K562 (cell line): ENCODE measurements around the gene MCM9. TPM values are rescaled to one million over a fixed set of nuclear protein-coding genes. Genes with fewer than 3 reads are reported as not detected.
A peak's percentile ranks its signal among the peaks of the same experiment; 100 is the strongest.

Experiments
- CC2D1A ChIP-seq: fragments of 450-650 bp; IDR thresholded peaks from 2 replicates; pipeline ENCODE4 v1.6.1; 2017; ENCODE audit warnings: mild to moderate bottlenecking
- CTCF ChIP-seq, 3 experiments: IDR thresholded peaks in 2 of 3; conservative IDR thresholded peaks in 1 of 3; 2 replicates each; pipeline ENCODE4 v1.5.1; 2011 to 2012; ENCODE audit warnings: low read length in 3 of 3, mild to moderate bottlenecking in 3 of 3, control low read depth in 2 of 3, improper control_type of control experiment in 1 of 3, inconsistent platforms in 1 of 3, low read depth in 1 of 3, mixed read lengths in 1 of 3, moderate library complexity in 1 of 3; ENCODE audit not compliant: insufficient read depth in 2 of 3
- CTCFL ChIP-seq: IDR thresholded peaks from 2 replicates; pipeline ENCODE4 v1.6.1; 2011; ENCODE audit warnings: borderline replicate concordance, low read depth, mild to moderate bottlenecking, moderate library complexity, low read length; ENCODE audit not compliant: insufficient read depth, poor library complexity, severe bottlenecking
- FOXA3 ChIP-seq, 2 experiments: fragments of 450-650 bp in 1 of 2; sonication (generic) in 1 of 2; formaldehyde crosslinking; IDR thresholded peaks in 1 of 2; conservative IDR thresholded peaks in 1 of 2; 2 replicates each; pipeline versions ENCODE4 v1.4.0 to v1.8.0; 2020 to 2022; ENCODE audit warnings: mild to moderate bottlenecking in 2 of 2, missing genetic modification reagents in 1 of 2
- FOXJ3 ChIP-seq: sonication (generic); formaldehyde crosslinking; IDR thresholded peaks from 2 replicates; pipeline ENCODE4 v1.4.0; 2020; ENCODE audit warnings: mild to moderate bottlenecking, missing genetic modification reagents
- HNRNPLL ChIP-seq: fragments of 200-400 bp; formaldehyde crosslinking; IDR thresholded peaks from 2 replicates; pipeline ENCODE4 v1.6.1; 2017; ENCODE audit warnings: low read length, low read depth, mild to moderate bottlenecking; ENCODE audit not compliant: poor library complexity, severe bottlenecking
- HSF4 ChIP-seq: fragments of 250-450 bp; sonication (Bioruptor Pico); IDR thresholded peaks from 2 replicates; pipeline ENCODE4 v2.1.2; 2022; ENCODE audit warnings: mild to moderate bottlenecking, moderate library complexity, borderline replicate concordance
- KDM1A ChIP-seq, 2 experiments: fragments of 450-650 bp; IDR thresholded peaks; 2 replicates each; pipeline ENCODE4 v1.6.1; 2016; ENCODE audit warnings: mild to moderate bottlenecking in 2 of 2
- LCOR ChIP-seq: sonication (generic); formaldehyde crosslinking; IDR thresholded peaks from 2 replicates; pipeline ENCODE4 v1.8.0; 2022; ENCODE audit warnings: mild to moderate bottlenecking, missing genetic modification reagents
- MEF2A ChIP-seq: IDR thresholded peaks from 2 replicates; pipeline ENCODE4 v1.6.1; 2011; ENCODE audit warnings: low read depth, mild to moderate bottlenecking, low read length, moderate library complexity; ENCODE audit not compliant: control insufficient read depth
- MXI1 ChIP-seq: IDR thresholded peaks from 2 replicates; pipeline ENCODE4 v1.6.1; 2011; ENCODE audit warnings: low read depth, mild to moderate bottlenecking, improper control_type of control experiment, low read length
- NR2C1 ChIP-seq, 2 experiments: fragments of 450-650 bp; IDR thresholded peaks; 2 replicates each; pipeline ENCODE4 v1.6.1; 2017; ENCODE audit warnings: mild to moderate bottlenecking in 2 of 2, antibody characterized with exemption in 1 of 2, inconsistent platforms in 1 of 2, missing compliant biosample characterization in 1 of 2, missing genetic modification characterization in 1 of 2
- RB1 ChIP-seq: fragments of 450-650 bp; IDR thresholded peaks from 2 replicates; pipeline ENCODE4 v1.6.1; 2017; ENCODE audit warnings: low read depth, mild to moderate bottlenecking
- RCOR1 ChIP-seq, 2 experiments: IDR thresholded peaks; 2 replicates each; pipeline ENCODE4 v1.6.1; 2012; ENCODE audit warnings: low read depth in 2 of 2, low read length in 2 of 2, borderline replicate concordance in 1 of 2, improper control_type of control experiment in 1 of 2
- RHOXF2B ChIP-seq: fragments of 250-450 bp; sonication (Bioruptor Pico); conservative IDR thresholded peaks from 2 replicates; pipeline ENCODE4 v1.5.1; 2021
- SMARCC2 ChIP-seq: fragments of 450-650 bp; IDR thresholded peaks from 2 replicates; pipeline ENCODE4 v1.6.1; 2017; ENCODE audit warnings: antibody characterized with exemption, moderate library complexity, mild to moderate bottlenecking, low read depth
- ZBTB5 ChIP-seq: fragments of 450-650 bp; IDR thresholded peaks from 2 replicates; pipeline ENCODE4 v1.6.1; 2017; ENCODE audit warnings: antibody characterized with exemption
- ZNF431 ChIP-seq: sonication (generic); formaldehyde crosslinking; IDR thresholded peaks from 2 replicates; pipeline ENCODE4 v1.8.0; 2022; ENCODE audit warnings: mild to moderate bottlenecking, missing genetic modification reagents
- polyA plus RNA-seq, 8 experiments: library from polyadenylated mRNA; depleted of rRNA in 4 of 8; stranded (reverse) in 5 of 8; unstranded in 3 of 8; fragments of >200 nt; fragmentation: Nextera tagmentation in 2 of 8; fragmentation: Illumina TruSeq in 1 of 8; extraction: Ambion mirVana in 2 of 8; extraction: Trizol in 1 of 8; gene quantifications; 2 replicates each; pipeline versions ENCODE4 v1.2.1 to v1.2.3, GENCODE V29; 2011 to 2014; ENCODE audit warnings: inconsistent platforms in 1 of 8, missing spikeins in 1 of 8
- total RNA-seq, 7 experiments: library from RNA; depleted of rRNA in 6 of 7; stranded (reverse); fragments of >200 nt in 6 of 7; fragmentation: Illumina TruSeq in 2 of 7; extraction: Trizol in 2 of 7; gene quantifications; 2 replicates each; pipeline versions ENCODE4 v1.2.1 to v1.2.3, GENCODE V29; 2011 to 2021; ENCODE audit warnings: low replicate concordance in 1 of 7
- TF ChIP-seq, protein P1 (sequence below): IDR thresholded peaks from 2 replicates; pipeline ENCODE4 v1.6.1; 2016; ENCODE audit warnings: missing genetic modification characterization, missing compliant biosample characterization

The MCM9 gene
- total and polyA plus RNA-seq, 9 of the 15 experiments (the other 6 are each of a cell fraction or from before 2014, with no cell fraction given), result 4.8 to 16.7 (median 11.6) TPM

DNA sequence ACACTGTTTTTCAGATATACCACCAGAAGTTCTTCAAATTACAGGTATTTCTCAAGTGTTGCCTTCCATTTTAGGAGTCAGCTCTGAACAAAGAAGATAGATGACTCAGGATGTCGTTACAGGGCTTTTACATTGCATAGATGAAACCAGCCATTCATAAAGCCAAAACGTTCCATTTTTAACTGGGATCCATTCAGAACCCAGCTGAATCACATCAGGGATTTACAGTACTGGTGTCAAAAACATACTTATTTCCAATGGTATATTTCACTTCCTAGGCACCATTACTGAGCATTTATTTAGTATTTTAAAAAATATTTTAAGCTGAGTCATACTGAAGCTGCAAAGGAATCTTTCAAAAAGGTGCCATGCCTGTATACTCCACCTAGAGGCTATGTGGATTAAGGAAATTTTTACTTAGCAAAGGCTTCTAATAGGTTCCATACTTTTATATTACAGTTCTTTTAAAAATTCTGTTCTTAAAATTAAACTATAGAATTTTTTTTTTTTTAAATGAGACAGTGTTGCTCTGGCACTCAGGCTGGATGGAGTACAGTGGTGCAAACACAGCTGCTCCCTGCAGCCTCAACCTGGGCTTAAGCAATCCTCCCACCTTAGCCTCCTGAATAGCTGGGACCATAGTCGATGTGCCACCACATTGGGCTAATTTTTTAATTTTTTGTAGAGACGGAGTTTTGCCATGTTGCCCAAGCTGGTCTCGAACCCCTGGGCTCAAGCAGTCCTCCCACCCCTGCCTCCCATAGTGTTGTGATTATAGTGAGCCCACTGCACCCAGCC is 38.4 kb downstream of the MCM9 start (continued):
- no peak for TF ChIP-seq ZBTB5
- peak; percentile 65; the same call in 1 of the 2 replicates for TF ChIP-seq CC2D1A
- TF ChIP-seq, protein P1, sequence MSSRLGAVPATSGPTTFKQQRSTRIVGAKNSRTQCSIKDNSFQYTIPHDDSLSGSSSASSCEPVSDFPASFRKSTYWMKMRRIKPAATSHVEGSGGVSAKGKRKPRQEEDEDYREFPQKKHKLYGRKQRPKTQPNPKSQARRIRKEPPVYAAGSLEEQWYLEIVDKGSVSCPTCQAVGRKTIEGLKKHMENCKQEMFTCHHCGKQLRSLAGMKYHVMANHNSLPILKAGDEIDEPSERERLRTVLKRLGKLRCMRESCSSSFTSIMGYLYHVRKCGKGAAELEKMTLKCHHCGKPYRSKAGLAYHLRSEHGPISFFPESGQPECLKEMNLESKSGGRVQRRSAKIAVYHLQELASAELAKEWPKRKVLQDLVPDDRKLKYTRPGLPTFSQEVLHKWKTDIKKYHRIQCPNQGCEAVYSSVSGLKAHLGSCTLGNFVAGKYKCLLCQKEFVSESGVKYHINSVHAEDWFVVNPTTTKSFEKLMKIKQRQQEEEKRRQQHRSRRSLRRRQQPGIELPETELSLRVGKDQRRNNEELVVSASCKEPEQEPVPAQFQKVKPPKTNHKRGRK (tag), result no peak
- TF ChIP-seq MEF2A, result 0 out of 2 replicates have a peak, but pooled peaks have one; percentile 39
- TF ChIP-seq KDM1A (IDR thresholded peaks at IDR 0.05), result no peak
- no peak for TF ChIP-seq RB1
- no peak for TF ChIP-seq ZNF431
- peak; percentile 81; the same call in 1 of the 2 replicates for TF ChIP-seq SMARCC2
- no peak for TF ChIP-seq LCOR
- TF ChIP-seq CTCFL, result peak; percentile 37
- no peak for TF ChIP-seq FOXA3 (CRISPR knock-in tag; conservative IDR thresholded peaks at IDR 0.05 in 1 of 2, IDR thresholded peaks at IDR 0.05 in 1 of 2)
- no peak for TF ChIP-seq RHOXF2B
- no peak for TF ChIP-seq FOXJ3
- TF ChIP-seq RCOR1 (IDR thresholded peaks at IDR 0.05; ENCODE audit: borderline replicate concordance in 1 of 2, low read depth in 2 of 2, low read length in 2 of 2), result no peak
- TF ChIP-seq HNRNPLL, result no peak
- no peak for TF ChIP-seq NR2C1 (IDR thresholded peaks at IDR 0.05)
- no peak for TF ChIP-seq NR2C1 (tag; IDR thresholded peaks at IDR 0.05)
- TF ChIP-seq MXI1, result no peak
- TF ChIP-seq HSF4, result no peak
- TF ChIP-seq CTCF (IDR thresholded peaks at IDR 0.05 in 2 of 3, conservative IDR thresholded peaks at IDR 0.05 in 1 of 3; ENCODE audit: insufficient read depth in 2 of 3, low read depth in 1 of 3, low read length in 3 of 3), result peak; percentile 27 to 65 (median 41); a peak in 4 of 6 replicates
